OCI-M1 (cell line): Measurements from ENCODE around the gene ZNF197.
"Not testable (repeated sequence)": the region's sequence is repeated elsewhere in the genome, so short reads cannot be mapped to it uniquely, and the experiment has no call there.

ENCODE experiments used
- DNase-seq: peaks from one replicate; lab custom pipeline; 2025; lab: John Stamatoyannopoulos, UW

The ZNF197 gene

DNA sequence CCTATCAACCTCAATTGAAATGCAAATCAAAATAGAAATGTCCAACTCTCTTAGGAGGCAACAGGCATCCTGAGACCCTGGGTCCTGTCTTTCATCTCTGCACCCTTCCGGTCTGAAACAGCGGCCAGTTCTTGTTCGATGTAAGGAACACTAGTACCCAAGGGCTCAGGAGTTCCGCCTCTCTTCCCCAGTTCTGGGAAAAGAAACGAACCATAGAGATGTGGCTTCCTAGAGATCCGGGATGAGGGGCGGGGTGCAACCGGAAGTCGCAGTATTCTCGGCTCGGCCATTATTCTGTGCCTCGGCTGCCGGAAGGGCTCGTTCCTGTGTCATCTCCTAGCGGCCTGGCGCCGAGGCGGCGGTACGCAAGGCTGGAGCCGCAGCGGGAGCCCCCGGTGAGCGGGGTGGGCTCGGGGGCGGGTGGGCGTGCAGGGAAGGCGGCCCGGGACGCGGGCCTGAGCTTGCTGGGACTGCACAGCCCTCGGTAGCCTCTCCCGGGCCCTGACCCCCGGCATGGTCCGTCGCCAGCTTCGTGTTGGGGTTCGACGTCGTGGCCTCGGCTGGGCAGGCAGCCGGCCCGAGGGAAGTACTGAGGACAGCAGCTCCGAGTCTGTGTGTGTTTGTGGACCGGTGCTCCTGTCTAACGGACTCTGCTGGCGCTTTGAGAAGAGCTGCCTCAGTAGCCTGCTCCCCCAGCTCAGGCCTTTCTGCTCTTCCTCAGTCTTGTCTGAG lies at the start of gene ZNF197:
Gene ZNF197, plus strand, starts transcription at position 288 of the 732 bp plus-strand sequence. CDS start 4,119 bp downstream, outside the sequence.
- peak; percentile 96 for DNase-seq

DNA sequence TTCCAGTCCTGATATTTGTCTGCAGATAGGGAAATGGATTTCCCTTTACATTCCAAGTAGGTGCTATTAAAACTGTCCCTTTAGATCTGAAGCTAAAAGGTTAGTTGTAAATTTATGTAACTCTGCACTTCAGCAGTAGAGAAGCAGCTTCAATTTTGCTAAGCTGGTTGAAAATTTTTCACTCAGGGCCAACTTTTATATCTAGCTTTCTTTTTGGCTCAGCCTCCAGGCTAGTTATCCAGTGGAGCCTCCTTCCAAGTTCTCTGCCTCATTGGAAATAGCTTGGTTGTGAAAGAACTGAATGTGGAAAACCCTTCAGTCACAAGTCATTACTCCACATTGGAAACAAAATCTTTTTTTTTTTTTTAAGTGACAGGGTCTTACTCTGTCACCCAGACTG lies 48.2 kb upstream of the ZNF197 start:
- no peak for DNase-seq

DNA sequence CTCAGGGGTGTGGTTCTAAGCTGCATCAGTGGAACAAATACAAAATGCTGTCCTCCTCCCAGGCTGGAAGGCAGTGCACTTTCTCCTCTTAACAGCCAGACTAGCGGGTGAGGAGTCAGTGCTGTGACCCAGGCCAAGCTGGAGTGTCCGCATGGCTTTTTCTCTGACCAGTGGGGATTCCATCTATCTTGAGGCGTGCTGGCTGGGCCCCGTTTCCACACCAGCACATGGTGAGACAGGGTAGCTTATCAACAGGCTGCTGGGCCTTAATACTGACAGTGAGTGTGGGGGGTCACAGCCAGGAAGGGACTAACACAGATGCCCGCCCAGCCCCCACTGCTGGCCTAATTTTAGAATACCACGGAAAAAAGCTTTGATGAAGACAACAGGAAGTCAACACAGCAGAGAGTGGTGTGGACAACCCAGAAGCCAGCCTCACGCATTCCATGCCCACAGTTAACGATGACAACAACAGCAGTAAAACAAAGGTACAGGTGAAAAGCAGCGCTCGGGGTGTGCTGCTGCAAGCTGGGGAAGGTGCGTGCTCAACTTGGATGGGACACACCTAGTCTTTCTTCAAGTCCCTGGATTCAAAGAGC lies 47.4 kb upstream of the ZNF197 start:
- DNase-seq = not testable (repeated sequence)

DNA sequence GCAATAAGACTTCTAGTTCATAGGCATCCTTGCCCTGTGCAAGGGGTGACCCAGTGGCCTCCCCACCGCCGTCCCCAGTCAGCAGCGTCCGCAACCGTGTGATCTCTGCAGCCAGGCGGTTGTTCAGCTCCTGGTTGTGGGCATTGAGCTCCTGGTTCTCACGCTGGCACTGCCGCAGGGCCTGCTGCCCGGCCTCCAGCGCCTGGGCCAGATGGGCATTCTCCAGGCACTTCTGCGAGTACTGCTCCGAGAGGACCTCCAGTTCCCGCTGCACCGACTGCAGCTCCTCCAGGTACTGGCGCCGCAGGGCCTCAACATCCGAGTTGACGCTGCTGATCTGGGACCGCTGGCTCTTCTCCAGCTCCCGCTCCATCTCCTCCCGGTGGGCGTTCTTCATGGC lies 46.5 kb upstream of the ZNF197 start:
- not testable (repeated sequence) for DNase-seq

DNA sequence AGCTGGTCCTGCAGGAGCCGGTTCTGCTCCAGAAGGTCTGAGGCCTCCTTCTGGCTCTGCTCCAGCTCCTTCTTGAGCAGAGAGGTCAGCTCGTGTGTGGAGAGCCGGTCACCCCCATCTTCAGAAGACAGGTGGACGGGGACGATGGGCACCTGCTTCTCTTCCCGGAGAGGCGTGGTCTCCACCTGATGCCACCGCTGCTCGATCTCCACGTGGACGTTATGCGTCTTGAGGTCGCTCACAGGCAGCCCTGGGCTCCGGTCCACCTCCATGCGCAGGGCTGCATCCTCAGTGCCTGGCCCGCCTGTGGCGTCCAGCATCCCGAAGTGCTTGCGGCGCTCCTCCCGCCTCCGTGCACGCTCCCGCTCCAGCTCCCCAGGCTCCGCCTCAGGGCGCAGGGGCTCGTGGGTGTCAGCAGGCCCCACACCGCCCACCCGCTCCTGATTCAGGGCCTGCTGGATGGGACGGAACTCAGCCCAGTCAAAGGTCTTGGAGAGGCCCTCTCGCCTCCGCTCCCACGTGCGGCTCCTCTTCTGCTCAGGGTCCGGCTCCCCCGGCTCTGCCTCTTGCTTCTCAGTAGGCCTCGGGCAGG lies 45.8 kb upstream of the ZNF197 start:
- DNase-seq = not testable (repeated sequence)

DNA sequence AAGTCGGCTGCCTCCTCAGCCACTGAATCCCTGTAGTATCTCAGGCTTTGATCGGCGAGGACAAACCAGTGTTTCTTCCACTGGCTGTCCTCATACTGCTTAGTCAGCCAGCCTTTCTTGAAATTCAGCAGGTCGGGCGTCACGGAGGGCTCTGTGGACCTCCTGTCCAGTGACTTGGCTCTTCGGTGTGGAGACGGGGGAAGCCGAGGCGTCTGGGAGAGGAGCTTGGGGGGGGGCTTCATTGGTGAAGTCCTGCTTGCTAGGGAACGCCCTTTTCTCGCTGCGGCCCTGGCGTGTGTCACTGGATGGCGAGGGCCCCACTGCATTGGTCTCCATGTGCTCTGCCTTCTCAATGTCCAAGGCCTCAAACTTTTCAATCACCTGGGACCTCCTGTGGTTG lies 45.1 kb upstream of the ZNF197 start:
- not testable (repeated sequence) for DNase-seq

DNA sequence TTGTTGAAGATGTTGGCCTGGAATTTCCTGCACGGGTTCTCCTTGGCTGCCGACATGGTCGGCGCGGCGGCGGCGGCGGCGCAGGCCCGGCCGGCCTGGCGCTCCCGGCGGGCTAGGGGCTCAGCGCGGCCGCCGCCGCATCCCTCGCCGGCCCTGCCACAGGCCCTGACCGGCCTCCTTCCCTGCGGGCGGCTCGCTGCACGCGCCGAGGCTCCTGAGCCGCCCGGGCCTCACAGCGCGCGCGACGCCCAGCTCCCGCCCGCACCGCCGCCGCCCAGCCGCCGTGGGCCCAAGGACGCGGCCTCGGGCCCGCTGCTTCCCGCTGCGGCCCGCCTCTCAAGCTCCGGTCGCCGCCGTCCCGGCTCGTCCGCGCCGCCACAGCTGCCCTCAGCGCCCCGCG lies 43.9 kb upstream of the ZNF197 start:
- not testable (repeated sequence) for DNase-seq

DNA sequence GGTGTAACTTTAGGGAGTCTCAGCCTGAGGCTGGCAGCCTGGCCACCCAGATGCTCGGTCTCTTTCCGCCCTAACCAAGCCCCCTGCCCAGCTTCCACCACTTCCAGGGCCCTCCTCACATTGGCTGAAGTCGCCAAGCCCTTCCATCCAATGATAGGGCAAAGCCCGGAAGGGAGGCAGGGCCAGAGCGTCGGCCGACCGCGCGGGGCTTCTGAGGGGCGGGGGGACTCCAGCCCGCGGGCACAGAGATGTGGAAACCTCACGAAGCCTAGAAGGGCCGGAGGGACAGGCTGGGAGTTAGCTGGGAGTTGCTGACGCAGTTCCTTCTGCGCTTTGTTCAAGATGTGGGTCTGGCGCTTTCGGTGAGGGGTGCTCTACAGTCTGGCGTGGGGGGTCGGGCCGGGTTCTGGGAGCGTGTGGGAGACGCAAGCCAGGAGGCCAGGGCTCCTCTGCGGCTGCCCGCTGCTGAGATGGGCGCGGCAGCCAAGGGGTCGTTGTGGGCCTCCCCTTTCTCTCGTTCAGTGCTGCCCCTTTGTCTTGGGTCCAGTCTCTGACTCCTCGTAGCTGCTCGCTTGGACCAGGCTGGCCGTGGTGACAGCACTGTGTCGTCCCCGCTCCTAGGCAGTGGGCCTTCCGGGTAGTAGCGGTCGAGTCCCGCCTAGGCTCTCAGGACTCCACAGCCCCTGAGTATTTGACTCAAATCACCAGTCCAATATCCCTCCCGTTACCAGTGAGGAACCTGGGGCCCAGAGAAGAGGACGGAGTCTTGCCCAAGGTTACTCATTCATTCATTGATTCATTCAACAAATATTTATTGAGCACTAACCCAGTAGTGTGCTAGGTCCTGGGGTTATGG lies 40.0 kb upstream of the ZNF197 start, which contains the start of gene ZNF660:
Gene ZNF660, plus strand, starts transcription at position 319 of the 856 bp plus-strand sequence. CDS start 9,230 bp downstream, outside the sequence.
- peak; percentile 93 for DNase-seq

DNA sequence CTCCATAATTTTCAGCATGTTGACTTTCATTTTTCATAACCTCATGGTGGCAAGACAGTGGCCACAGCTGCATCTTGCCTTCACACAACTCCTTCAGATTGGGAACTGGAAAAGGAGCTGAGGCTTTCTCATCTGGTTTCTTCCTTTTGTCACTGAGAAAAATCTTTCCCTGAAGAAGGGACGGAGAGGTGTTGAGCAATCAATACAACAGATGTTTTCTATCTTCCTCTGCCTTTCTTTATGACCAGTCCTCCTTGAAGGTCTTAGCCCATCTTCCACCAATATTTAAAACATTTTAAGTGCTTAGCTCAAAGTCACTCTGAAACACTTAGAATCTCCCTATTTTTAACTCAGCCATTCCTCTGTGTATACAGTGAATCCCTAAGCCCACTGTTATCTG lies 28.2 kb upstream of the ZNF197 start:
- no peak for DNase-seq

DNA sequence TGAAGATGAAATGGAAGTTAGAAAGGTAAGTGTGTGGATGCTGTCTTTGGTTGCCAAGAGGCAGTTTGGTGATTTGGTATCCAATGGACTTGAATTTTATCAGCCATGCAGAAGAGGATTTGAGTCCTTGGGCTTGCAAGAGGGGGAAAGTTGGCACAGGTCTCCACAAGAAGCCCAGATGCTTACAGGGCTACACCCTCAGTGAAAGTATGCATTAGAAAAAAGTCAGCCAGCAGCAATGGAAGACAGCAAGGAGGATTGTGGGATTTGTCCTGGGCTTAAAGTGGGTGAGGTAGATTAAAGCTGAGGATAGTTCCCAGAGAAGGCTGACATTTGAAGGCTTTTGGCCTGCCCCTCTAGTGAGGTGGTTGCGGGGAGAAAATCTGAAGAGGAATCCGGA lies 23.1 kb upstream of the ZNF197 start:
- DNase-seq = no peak

DNA sequence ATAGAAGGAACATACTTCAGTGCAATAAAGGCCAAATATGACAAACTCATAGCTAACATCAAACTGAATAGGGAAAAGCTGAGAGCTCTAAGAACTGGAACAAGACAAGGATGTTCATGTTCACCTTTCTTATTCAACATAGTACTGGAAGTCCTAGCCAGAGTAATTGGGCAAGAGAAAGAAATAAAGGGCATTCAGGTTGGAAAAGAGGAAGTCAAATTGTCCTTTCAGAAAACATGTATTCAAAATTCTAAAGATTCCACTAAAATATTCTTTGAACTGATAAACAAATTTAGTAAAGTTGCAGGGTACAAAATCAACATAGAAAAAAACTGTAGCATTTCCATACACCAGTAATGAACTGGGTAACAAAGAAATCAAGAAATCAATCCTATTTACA lies 12.2 kb upstream of the ZNF197 start:
- DNase-seq = peak; percentile 7

DNA sequence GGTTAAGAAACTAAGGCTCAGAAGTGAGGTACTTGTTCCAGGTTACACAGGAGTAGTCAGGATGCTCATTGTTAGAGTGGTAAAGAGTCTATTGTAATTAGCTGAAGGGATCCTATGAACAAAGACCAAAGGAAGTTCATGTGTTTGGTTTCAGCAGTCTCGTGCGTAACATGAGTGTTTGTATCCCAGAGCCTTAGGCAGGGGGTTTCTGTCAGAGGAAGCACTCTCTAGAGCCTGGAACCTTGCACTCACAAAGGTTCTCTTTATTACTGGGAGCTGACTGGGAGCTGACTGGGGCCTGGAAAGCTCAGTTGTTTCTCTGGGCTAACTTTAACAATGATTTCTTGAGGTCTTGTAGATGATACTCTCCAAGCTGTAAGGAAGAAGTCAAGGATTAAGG lies 3.9 kb downstream of the ZNF197 start:
- no peak for DNase-seq

DNA sequence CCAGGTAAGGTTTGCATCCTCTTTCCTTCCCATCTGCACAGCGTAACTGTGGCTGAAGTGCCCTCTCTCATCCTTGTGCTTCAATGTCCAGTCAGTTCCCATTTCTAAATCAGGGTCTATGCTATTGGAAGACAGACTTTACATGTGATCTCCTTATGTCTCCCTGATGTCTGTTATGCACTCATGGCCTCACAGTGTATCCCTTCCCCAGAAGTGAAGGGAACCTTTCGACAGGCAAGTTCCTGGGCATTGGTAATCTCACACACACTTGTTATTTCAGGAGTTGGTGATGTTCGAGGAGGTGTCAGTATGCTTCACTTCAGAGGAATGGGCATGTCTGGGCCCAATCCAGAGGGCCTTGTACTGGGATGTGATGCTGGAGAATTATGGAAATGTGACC lies 7.4 kb downstream of the ZNF197 start:
- DNase-seq = no peak

DNA sequence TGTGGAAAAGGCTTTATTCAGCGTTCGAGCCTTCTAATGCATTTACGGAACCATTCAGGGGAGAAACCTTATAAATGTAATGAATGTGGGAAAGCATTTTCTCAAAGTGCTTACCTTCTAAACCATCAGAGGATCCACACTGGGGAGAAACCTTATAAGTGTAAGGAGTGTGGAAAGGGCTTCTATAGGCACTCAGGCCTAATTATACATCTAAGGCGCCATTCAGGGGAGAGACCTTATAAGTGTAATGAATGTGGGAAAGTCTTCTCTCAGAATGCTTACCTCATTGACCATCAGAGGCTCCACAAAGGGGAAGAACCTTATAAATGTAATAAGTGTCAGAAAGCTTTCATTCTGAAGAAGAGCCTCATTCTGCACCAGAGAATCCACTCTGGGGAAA lies 17.5 kb downstream of the ZNF197 start:
- DNase-seq = no peak

DNA sequence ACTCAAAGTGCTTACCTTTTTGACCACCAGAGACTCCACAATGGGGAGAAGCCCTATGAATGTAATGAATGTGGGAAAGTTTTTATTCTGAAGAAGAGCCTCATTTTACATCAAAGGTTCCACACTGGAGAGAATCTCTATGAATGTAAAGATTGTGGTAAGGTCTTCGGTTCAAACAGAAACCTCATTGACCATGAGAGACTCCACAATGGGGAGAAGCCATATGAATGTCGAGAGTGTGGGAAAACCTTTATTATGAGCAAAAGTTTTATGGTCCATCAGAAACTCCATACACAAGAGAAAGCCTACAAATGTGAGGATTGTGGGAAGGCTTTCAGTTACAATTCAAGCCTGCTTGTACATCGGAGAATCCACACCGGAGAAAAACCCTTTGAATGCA lies 18.2 kb downstream of the ZNF197 start:
- DNase-seq = no peak

DNA sequence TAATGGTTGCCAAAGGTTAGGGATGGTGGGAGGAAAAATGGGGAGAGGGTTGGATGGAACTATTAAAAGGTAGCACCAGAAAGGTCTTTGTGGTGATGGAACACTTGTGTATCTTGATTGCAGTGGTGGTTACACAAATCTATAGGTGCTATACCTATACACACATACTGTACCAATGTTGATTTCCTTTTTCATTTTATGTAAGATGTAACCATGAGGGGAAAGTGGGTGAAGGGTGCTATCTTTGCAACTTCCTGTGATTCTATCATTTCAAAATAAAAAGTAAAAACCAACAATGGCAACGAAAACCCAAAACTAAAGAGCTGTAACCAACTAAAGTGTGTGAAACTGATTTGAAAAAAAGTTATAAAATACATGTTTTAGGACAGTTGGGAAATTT lies 22.9 kb downstream of the ZNF197 start:
- no peak for DNase-seq

DNA sequence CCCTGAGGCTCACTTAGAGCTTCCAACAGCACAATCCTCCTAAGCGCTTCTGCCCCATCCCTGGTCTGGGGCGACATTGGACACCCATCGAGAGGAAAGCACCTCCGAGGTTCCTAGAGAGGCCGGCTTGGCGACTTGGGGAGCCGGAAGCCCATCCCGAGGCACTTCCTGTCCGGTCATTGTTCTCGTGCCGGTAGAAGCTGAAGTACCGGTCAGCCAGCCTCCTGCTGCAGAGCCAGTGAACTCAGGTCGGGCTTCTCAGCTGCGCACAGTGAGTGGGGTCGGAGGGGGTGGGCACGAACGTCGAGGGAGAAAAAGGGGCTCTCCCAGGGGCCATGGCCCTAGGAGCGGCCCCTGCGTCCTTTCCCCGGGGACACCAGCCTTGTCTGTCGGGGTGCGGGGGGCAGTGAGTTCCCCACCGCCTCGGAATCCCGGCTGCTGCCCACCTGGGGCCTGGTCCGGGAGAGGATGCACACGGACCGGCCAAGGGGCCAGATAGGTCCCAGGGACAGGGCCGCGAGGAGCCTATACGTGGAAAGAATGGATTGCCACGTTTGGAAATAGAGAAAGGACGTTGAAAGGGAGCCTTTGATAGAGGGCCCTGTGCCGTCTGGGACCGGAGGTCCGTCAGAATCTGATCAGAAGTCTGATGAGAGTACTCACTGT lies 23.9 kb downstream of the ZNF197 start, which contains the start of gene ZNF35:
Gene ZNF35, plus strand, starts transcription at position 169 of the 666 bp plus-strand sequence. CDS start 2,336 bp downstream, outside the sequence.
- peak; percentile 91 for DNase-seq

DNA sequence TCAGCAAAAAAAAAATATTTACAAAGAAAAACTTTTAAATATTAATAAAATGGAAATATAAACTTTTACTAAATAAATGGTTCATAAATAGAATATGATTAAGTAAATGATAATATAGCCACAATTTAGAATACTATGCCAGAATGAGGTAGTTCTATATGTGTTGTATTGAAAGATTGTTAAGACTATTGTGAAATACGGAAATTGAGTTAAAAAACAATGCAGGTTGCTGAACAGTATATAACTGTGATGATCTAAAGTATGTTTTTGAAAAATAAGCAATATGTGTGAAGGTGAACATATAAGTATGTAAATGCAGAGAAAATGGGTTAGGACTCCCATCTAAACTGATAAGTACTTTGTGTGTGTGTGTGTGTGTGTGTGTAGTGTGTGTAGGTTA lies 24.9 kb downstream of the ZNF197 start:
- DNase-seq = no peak

DNA sequence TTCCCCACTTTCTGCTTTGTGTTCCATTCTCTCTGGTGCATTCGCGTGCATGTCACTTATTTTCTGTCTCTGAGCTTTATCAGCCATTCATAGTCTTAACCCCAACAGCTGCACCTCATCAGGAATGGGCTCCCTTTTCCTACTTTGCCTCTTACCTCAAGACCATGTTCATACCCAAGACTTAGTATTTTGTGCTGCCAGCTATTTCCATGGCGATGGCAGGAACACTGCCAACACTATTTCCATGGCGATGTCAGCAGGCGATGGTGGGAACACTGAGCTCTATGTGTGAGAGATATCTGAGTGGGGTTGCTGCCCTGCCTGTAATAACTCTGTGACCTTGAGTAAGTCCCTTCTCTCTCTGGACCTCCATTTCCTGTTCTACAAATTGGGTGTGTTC lies 29.2 kb downstream of the ZNF197 start:
- no peak for DNase-seq

DNA sequence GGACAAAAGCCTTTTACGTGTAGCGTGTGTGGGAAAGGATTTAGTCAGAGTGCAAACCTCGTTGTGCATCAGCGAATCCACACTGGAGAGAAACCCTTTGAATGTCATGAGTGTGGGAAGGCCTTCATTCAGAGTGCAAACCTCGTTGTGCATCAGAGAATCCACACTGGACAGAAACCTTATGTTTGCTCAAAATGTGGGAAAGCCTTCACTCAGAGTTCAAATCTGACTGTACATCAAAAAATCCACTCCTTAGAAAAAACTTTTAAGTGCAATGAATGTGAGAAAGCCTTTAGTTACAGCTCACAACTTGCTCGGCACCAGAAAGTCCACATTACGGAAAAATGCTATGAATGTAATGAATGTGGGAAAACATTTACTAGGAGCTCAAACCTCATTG lies 34.2 kb downstream of the ZNF197 start:
- no peak for DNase-seq

DNA sequence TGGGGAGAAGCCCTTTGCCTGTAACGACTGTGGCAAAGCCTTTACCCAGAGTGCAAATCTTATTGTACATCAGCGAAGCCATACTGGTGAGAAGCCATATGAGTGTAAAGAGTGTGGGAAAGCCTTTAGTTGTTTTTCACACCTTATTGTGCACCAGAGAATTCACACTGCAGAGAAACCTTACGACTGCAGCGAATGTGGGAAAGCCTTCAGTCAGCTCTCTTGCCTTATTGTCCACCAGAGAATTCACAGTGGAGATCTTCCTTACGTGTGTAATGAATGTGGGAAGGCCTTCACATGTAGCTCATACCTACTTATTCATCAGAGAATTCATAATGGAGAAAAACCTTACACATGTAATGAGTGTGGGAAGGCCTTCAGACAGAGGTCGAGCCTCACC lies 34.6 kb downstream of the ZNF197 start:
- DNase-seq = no peak

DNA sequence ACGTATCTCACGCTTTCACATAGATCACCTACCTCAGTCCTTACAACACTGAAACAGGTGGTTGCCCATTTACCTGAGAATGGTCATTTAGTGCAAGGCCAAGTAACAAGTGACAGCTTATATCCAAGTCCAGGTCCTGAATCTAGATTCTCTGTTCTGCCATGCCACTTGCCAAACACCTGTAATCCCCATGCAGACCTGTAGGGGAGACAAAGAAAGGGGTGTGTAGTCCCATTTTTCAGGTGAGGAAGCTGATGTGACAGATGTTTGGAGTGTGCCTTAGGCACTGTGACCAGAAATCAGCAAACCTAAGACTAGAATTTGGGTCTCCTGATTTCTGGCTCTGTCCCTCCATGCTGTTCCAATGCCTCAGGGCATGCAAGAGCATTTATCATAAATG lies 36.4 kb downstream of the ZNF197 start:
- DNase-seq = no peak
